GM21423 (cell line): Measurements from ENCODE around the gene ENO2.
"Not testable (repeated sequence)": the region's sequence is repeated elsewhere in the genome, so short reads cannot be mapped to it uniquely, and the experiment has no call there.

ENCODE experiments used
- ATAC-seq: cut with Tn5 transposase; IDR thresholded peaks from one replicate; pipeline ENCODE4 v1.9.1; 2021; ENCODE audit warnings: mild to moderate bottlenecking, moderate library complexity; ENCODE audit not compliant: unreplicated experiment

The ENO2 gene

GRCh38 chr12:6914246-6914946 is at the start of gene ENO2:
Gene ENO2, plus strand, starts transcription at chr12:6914580. Its CDS starts 1,253 bp downstream, at chr12:6915833.
- ATAC-seq, result peak; percentile 78

DNA sequence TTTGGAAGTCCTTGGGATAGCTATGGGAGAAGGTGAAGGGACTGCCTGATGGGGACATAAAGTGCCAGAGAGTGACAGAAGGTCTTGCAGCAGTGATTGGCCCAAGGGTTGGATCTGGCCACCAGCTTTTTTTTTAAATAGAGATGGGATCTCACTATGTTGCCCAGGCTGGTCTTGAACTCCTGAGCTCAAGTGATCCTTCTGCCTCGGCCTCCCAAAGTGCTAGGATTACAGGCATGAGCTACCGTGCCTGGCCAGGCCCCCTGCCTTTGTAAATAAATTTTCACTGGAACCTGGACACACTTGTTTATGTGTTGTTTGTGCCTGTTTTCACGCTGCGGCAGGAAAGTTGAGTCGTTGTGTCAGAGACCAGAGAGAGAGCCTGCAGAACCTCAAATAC is 49.1 kb upstream of the ENO2 start:
- not testable (repeated sequence) for ATAC-seq

- no peak for ATAC-seq
These were observed 48.0 kb upstream of the ENO2 start for GRCh38 chr12:6866163-6866919.

DNA sequence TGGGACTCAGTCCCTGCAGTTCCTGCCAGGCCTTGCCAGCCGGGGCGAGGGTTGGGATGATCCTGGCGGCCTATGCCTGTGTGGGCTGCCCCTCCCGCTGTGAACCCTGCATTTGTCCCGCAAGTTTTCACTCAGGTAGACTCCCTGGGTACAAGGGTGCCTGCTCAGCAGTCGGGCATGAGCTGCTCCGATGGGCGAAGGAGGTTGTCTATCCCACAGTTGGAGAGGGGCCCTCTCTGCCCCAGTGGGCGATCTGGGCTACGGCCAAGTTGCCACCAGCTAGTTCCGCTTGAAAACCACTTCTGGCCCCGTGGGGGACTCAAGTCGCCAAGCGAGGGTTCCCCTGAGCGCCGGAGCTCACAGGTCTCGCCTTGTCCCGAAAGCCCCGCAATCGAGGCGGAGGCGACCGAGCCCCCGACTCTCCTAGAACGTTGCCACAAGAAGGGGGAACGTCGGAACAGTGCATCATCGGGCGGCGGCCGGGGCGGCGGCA is 47.4 kb upstream of the ENO2 start:
- no peak for ATAC-seq

DNA sequence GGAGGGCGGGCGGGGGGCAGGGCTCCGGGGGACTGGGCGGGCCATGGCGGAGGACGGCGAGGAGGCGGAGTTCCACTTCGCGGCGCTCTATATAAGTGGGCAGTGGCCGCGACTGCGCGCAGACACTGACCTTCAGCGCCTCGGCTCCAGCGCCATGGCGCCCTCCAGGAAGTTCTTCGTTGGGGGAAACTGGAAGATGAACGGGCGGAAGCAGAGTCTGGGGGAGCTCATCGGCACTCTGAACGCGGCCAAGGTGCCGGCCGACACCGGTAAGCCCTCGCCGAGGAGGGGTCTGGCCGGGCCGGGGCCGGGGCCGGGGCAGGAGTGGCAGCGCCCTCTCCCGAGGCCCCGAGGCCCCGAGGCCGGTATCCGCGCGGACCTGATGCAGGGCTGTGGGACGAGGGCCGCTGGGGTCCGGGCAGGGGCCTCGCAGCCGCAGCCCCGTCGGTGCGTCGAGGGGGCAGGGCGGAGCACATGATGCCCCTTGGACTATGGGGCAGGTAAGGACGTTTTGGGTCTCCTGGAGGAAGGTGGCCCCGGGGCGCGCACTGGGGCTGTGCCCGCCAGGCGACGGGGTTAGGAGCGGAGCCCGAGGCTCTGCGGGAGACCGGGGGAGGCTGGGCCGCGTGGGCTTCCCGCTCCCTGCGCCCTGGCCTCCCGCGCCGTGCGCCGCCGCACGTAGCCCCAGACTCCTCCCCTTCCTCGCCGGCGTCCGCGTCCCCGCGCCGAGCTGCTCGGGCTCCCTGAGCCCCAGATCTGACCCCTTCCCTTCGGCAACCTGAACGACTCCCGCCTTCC is 46.8 kb upstream of the ENO2 start, which contains the start of gene TPI1:
TSS of gene TPI1 (plus strand) at position 119 of the 798 bp plus-strand sequence. CDS start at position 155, 36 bp downstream.
- peak; percentile 55 for ATAC-seq

GRCh38 chr12:6868211-6869048 is 46.0 kb upstream of the ENO2 start:
- no peak for ATAC-seq

GRCh38 chr12:6869049-6870021 is 45.0 kb upstream of the ENO2 start:
- ATAC-seq, result no peak

- ATAC-seq, result not testable (repeated sequence)
These were observed 44.1 kb upstream of the ENO2 start for GRCh38 chr12:6870304-6870703.

- no peak for ATAC-seq
These were observed 43.1 kb upstream of the ENO2 start for GRCh38 chr12:6871052-6871957.

DNA sequence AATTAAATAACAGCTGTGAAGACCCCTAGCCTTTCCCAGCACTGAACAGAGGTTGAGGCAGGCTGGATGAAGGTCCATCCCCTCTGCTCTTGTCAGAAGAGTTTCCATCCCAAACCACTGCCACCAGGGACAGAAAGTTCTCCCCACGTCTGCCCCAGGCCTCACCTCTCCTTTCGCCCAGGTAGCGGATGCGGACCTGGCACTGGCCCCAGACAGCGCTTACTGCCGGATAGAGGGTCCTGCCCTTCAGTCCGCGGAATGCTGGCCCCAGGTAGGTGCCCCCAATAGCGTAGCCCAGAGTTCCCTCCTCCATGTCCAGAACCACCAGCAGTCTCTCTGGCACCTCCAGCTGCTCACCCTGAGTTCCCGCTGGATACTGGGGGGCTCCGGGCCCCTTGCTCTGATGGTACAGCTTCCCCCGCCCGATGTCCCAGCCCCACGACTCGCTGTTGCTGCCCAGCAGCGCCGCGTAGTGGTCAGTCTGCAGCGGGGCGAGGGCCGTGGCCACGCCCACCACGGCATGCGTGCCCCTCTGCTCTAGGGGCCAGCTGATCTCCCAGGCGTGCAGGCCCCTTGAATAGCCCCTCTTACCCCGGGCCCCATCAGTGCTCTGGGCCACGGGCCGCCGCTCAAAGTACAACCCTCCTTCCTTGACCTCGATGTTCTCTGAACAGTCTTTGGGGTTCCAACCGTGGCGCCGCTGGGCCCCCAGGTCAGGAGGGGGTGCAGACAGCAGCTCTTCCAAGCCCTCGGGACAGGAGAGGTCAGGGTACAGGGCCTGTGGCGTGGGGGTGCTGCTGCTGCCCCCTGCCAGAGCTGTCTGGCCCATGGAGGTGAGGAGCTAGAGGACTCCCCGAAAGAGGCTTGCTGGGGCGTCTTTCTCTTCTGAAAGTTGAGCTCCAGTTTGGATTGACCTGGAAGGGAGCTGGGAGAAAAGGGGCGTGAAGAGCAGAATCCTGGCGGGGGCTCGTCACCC is 42.0 kb upstream of the ENO2 start:
- ATAC-seq, result peak; percentile 33

GRCh38 chr12:6873094-6874014 is 41.0 kb upstream of the ENO2 start, which contains the start of gene SPSB2:
Gene SPSB2, minus strand, starts transcription at chr12:6873303. Its CDS starts 402 bp downstream, at chr12:6872901.
- peak; percentile 74 for ATAC-seq

GRCh38 chr12:6874015-6874368 is 40.4 kb upstream of the ENO2 start:
- not testable (repeated sequence) for ATAC-seq

GRCh38 chr12:6879824-6880223 is 34.6 kb upstream of the ENO2 start:
- not testable (repeated sequence) for ATAC-seq

DNA sequence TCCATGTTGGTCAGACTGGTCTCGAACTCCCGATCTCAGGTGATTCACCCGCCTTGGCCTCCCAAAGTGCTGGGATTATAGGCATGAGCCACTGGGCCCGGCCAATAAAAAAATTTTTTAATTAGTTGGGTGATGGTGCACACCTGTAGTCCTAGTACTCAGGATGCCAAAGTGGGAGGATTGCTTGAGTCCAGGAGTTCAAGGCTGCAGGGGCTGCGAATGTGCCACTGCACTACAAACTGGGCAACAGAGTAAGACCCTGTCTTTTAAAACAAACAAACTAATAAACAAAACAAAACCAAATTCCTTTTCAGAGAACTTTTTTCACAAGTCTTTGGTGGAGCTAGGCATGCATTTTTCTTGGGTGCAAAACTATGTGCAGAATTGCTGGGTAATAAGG is 31.1 kb upstream of the ENO2 start:
- ATAC-seq, result no peak

GRCh38 chr12:6883683-6884082 is 30.7 kb upstream of the ENO2 start:
- ATAC-seq, result no peak

- ATAC-seq, result no peak
These were observed 29.8 kb upstream of the ENO2 start for GRCh38 chr12:6884539-6884938.
